ENCODE measurements around the gene SH3RF3.

SH3RF3 gene

GRCh38 chr2:109439390-109439786, 310.4 kb downstream of the SH3RF3 start:
- in situ Hi-C loops (cut with HindIII; ENCODE audit: low pct_unique_long_range_greater_than_20kb, low sequenced_read_pairs) = no loop called here
- no peak for TF ChIP-seq JUND (IDR thresholded peaks at IDR 0.05; ENCODE audit: low read depth)

GRCh38 chr2:109439986-109440385, 311.0 kb downstream of the SH3RF3 start:
- DNase-seq (ENCODE audit: low read depth in 1 of 2, low spot score in 1 of 2) = no peak
- in situ Hi-C loops (cut with HindIII; ENCODE audit: low pct_unique_long_range_greater_than_20kb, low sequenced_read_pairs) = no loop called here
- TF ChIP-seq JUND (IDR thresholded peaks at IDR 0.05; ENCODE audit: low read depth) = no peak

More at GRCh38 chr2:109439390-109439786, 310.4 kb downstream of the SH3RF3 start:
- DNase-seq (ENCODE audit: low read depth in 1 of 2, low spot score in 1 of 2) = no peak

GRCh38 chr2:109440499-109441156, 311.6 kb downstream of the SH3RF3 start:
- TF ChIP-seq JUND (IDR thresholded peaks at IDR 0.05; ENCODE audit: low read depth) = no peak
- in situ Hi-C loops (cut with HindIII; ENCODE audit: low pct_unique_long_range_greater_than_20kb, low sequenced_read_pairs) = no loop called here
- DNase-seq (ENCODE audit: low read depth in 1 of 2, low spot score in 1 of 2) = no peak

- DNase-seq (ENCODE audit: low read depth in 1 of 2, low spot score in 1 of 2) = no peak
- in situ Hi-C loops (cut with HindIII; ENCODE audit: low pct_unique_long_range_greater_than_20kb, low sequenced_read_pairs) = no loop called here
- no peak for TF ChIP-seq JUND (IDR thresholded peaks at IDR 0.05; ENCODE audit: low read depth)
These were observed 313.8 kb downstream of the SH3RF3 start for GRCh38 chr2:109442715-109443319.

GRCh38 chr2:109444916-109445315, 315.9 kb downstream of the SH3RF3 start:
- DNase-seq (ENCODE audit: low read depth in 1 of 2, low spot score in 1 of 2) = no peak
- in situ Hi-C loops (cut with HindIII; ENCODE audit: low pct_unique_long_range_greater_than_20kb, low sequenced_read_pairs) = no loop called here
- no peak for TF ChIP-seq JUND (IDR thresholded peaks at IDR 0.05; ENCODE audit: low read depth)

- in situ Hi-C loops (cut with HindIII; ENCODE audit: low pct_unique_long_range_greater_than_20kb, low sequenced_read_pairs) = no loop called here
- DNase-seq (ENCODE audit: low read depth in 1 of 2, low spot score in 1 of 2) = no peak
- TF ChIP-seq JUND (IDR thresholded peaks at IDR 0.05; ENCODE audit: low read depth) = no peak
These were observed 317.5 kb downstream of the SH3RF3 start for GRCh38 chr2:109446278-109447131.

GRCh38 chr2:109447251-109447661, 318.3 kb downstream of the SH3RF3 start:
- no peak for TF ChIP-seq JUND (IDR thresholded peaks at IDR 0.05; ENCODE audit: low read depth)
- no peak for DNase-seq (ENCODE audit: low read depth in 1 of 2, low spot score in 1 of 2)
- in situ Hi-C loops (cut with HindIII; ENCODE audit: low pct_unique_long_range_greater_than_20kb, low sequenced_read_pairs) = no loop called here

- no peak for TF ChIP-seq JUND (IDR thresholded peaks at IDR 0.05; ENCODE audit: low read depth)
- no peak for DNase-seq (ENCODE audit: low read depth in 1 of 2, low spot score in 1 of 2)
- in situ Hi-C loops (cut with HindIII; ENCODE audit: low pct_unique_long_range_greater_than_20kb, low sequenced_read_pairs) = no loop called here
These were observed 318.8 kb downstream of the SH3RF3 start for GRCh38 chr2:109447776-109448175.

GRCh38 chr2:109448207-109448606, 319.2 kb downstream of the SH3RF3 start:
- TF ChIP-seq JUND (IDR thresholded peaks at IDR 0.05; ENCODE audit: low read depth) = no peak
- in situ Hi-C loops (cut with HindIII; ENCODE audit: low pct_unique_long_range_greater_than_20kb, low sequenced_read_pairs) = no loop called here
- DNase-seq (ENCODE audit: low read depth in 1 of 2, low spot score in 1 of 2) = no peak

- DNase-seq (ENCODE audit: low read depth in 1 of 2, low spot score in 1 of 2) = peak; percentile 49 to 84
- in situ Hi-C loops (cut with HindIII; ENCODE audit: low pct_unique_long_range_greater_than_20kb, low sequenced_read_pairs) = no loop called here
- TF ChIP-seq JUND (IDR thresholded peaks at IDR 0.05; ENCODE audit: low read depth) = no peak
These were observed 320.2 kb downstream of the SH3RF3 start for GRCh38 chr2:109448946-109449788.

GRCh38 chr2:109450574-109451273, 321.7 kb downstream of the SH3RF3 start:
- in situ Hi-C loops (cut with HindIII; ENCODE audit: low pct_unique_long_range_greater_than_20kb, low sequenced_read_pairs) = no loop called here
- DNase-seq (ENCODE audit: low read depth in 1 of 2, low spot score in 1 of 2) = no peak
- TF ChIP-seq JUND (IDR thresholded peaks at IDR 0.05; ENCODE audit: low read depth) = no peak

GRCh38 chr2:109451671-109452070, 322.7 kb downstream of the SH3RF3 start:
- in situ Hi-C loops (cut with HindIII; ENCODE audit: low pct_unique_long_range_greater_than_20kb, low sequenced_read_pairs) = no loop called here
- no peak for TF ChIP-seq JUND (IDR thresholded peaks at IDR 0.05; ENCODE audit: low read depth)

More at GRCh38 chr2:109451671-109452070, 322.7 kb downstream of the SH3RF3 start:
- DNase-seq (ENCODE audit: low read depth in 1 of 2, low spot score in 1 of 2) = no peak
